Keratinocyte (primary cell): Measurements from ENCODE around the gene TSPAN2.

ENCODE experiments used
- CTCF ChIP-seq, 3 experiments: IDR thresholded peaks in 1 of 3; conservative IDR thresholded peaks in 1 of 3; optimal IDR thresholded peaks in 1 of 3; 2 replicates in 2 of 3; 3 replicates in 1 of 3; pipeline versions ENCODE3 to v1.5.1; 2011; ENCODE audit warnings: low read length in 3 of 3, mild to moderate bottlenecking in 3 of 3, moderate library complexity in 2 of 3, control low read depth in 1 of 3, inconsistent platforms in 1 of 3; ENCODE audit not compliant: insufficient read depth in 2 of 3; ENCODE audit errors: extremely low read depth in 1 of 3
- EZH2 ChIP-seq: IDR thresholded peaks from one replicate; pipeline ENCODE4 v1.6.1; 2012; ENCODE audit warnings: inconsistent platforms, mild to moderate bottlenecking, low read length, moderate library complexity

- TF ChIP-seq CTCF (optimal IDR thresholded peaks at IDR 0.05 in 1 of 3, IDR thresholded peaks at IDR 0.05 in 1 of 3, conservative IDR thresholded peaks at IDR 0.05 in 1 of 3; ENCODE audit: extremely low read depth in 1 of 3, insufficient read depth in 2 of 3, low read length in 3 of 3) (no peak), EZH2 (no peak)
Observed at GRCh38 chr1:115084902-115085511, 4.3 kb downstream of the TSPAN2 start.
